GM21390 (cell line): Measurements from ENCODE around the gene TRIM29.

ENCODE experiments used
- ATAC-seq: cut with Tn5 transposase; IDR thresholded peaks from one replicate; pipeline ENCODE4 v1.9.1; 2021; ENCODE audit not compliant: unreplicated experiment

TRIM29 gene

DNA sequence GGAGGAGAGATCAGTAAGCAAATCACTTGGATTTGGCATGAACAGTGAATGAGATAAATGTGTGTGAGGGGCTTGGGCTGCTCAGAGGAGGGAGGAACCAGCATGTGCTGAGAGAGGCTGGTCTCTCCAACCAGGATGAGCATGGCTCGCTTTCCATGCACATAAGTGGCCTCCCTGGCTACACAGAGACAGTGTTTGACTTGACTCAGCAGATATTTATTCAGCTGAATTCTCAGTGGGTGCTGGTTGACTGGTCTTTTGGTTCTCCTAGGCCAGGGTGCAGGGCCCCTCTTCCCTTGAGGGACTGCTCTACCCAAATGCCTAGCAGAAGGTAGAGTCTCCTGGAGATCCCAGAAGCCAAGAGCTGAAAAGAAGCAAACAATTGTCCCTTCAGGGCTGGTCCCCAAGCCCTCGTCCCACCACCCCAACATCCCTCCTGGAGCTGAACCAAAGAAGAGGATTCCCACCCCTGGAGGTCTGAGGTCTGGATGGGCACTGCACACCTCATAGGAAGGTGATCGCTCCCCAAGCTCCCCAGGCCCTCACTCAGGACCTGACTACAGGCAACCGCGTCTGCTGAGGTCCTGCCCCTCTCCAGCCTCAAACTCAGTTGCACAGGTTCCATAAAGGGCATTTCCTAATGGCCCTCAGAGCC lies 3.3 kb upstream of the TRIM29 start:
- no peak for ATAC-seq

DNA sequence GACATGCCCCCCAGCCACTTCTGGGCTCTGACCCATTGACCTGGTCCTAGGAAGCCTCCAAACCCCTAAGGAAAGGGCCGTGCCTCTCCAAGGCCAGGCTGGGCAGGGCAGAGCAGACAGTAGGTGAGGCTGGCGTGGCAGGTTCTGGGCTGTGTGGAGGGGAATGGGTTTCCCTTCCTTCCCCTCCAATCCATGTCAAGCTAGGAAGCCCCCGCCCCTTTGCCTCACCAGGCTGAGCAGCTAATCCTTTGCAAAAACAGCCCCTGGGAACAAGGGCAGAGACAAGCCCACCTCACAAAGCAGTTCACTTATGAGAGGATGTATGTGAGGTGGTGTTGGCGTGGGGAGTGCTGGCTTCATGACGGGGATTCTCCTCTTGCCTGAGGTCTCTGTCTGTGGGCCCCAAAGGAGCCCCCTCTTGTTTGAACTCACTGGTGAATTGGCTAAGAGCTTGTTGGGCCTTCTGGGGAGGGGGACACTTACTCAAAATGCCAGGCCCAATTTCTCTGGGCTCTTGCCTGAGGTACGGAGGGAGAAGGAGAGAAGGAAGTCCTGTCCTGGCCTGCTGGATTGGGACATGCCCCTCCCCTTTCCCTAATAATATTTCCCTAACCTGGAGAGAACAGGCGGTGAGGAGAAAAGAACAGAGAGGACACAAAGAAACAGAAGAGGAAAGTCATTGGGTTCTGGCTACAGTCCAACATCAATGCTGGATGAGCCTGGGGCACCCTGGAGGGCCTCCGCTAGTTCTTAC lies 1.6 kb upstream of the TRIM29 start:
- ATAC-seq: no peak

- ATAC-seq: no peak
Observed at GRCh38 chr11:120137187-120137610, 714 bp downstream of the TRIM29 start.

- ATAC-seq: no peak
Observed at GRCh38 chr11:120136356-120136755, 1.6 kb downstream of the TRIM29 start.

DNA sequence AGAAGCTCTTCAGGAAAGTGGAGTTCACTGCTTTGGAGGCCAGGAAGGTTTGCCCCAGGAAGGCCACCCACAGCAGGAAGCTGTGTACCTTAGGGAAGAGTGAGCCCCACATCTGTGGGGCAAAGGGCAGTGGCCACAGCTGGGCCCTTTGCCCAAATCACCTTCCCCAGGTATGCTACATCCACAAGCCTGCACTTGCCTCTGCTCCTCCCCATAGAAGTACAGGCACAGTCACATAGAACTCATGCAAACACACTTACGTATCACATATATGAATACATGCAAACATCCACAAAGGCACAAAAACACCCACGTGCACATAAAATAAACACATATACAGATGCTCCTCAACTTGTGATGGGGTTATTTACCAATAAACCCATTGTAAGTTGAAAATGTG lies 2.1 kb downstream of the TRIM29 start:
- ATAC-seq: no peak

DNA sequence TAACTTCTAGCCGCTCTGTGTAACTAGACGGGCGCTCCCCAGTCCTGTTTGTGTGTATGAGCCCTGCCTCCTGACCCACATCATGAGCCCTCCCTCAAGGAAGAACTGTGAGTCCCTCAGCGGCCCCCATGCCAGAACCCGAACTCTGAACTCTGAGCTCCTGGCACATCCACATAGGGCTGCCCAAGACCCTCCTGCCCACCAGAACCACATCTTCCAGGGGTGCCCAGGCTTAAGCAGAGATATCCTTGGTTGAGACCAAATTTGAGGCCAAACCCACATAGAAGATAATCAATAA lies 3.0 kb downstream of the TRIM29 start:
- no peak for ATAC-seq

GRCh38 chr11:120134106-120134930 lies 3.6 kb downstream of the TRIM29 start:
- ATAC-seq: no peak

DNA sequence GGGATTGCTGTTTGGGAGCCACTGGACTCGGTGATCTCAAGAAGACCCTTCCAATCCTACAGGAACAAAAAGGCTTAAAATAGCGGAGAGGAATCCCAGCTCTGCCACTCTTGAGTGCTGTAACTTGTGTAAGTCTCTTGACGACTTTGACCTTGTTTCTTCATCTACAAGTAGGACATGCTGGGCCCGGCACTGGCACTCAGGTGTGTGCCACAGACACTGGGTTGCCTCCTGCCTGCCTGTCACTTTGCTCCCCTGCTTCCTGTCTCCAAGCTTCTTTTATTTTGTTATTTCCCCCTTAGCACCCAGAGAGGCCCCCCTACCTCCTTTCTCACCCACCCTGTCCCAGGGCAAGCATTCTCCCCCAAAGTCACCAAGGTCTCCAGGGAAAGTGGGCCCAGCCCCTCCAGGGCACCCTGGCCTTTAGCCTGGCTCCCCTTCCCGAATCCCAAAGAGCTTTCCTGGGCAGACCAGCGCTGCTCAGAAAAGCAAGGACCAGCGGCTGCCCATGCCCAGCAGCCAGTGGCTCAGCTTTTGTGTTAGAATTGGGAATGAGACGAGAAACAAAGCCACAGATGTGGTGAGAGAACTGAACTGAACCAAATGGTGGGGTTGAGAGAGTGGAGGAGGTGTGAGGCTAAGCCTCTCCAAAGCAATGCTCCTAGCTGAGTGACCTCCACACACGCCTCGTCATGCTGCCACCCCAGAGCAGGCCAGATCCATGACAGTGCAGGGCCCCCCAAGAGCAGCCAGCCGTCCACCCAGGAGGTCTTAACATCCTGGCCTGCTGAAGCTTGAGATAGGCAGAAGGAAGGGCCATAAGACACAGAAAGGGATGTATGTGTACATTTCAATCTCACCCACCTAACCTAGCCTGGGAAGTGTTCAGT lies 4.5 kb downstream of the TRIM29 start:
- no peak for ATAC-seq

DNA sequence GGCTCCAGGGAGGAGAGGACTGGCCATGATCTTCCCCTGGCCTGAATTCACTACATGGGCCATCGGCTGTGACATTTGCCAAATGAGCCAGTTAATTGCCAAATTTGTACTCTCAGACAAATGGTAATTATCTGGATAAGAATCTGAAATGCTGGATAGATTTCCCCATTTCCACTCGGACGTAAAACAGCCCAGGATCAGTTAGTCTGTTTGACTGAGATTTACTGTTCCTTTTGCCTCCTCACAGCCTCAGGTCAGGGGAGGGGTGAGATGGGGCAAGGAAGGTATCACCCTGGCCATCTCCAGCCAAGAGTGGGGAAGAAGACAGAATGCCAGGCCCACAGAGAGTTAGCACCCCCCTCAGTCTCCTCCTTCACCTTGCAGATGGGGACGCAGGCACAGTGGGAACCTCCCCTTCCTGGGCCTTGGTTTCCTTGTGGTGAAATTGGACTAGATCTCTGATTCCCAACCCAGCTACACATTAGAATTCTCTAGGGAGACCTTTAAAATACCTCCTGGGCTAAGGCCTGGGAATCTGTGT lies 5.2 kb downstream of the TRIM29 start:
- ATAC-seq: no peak

DNA sequence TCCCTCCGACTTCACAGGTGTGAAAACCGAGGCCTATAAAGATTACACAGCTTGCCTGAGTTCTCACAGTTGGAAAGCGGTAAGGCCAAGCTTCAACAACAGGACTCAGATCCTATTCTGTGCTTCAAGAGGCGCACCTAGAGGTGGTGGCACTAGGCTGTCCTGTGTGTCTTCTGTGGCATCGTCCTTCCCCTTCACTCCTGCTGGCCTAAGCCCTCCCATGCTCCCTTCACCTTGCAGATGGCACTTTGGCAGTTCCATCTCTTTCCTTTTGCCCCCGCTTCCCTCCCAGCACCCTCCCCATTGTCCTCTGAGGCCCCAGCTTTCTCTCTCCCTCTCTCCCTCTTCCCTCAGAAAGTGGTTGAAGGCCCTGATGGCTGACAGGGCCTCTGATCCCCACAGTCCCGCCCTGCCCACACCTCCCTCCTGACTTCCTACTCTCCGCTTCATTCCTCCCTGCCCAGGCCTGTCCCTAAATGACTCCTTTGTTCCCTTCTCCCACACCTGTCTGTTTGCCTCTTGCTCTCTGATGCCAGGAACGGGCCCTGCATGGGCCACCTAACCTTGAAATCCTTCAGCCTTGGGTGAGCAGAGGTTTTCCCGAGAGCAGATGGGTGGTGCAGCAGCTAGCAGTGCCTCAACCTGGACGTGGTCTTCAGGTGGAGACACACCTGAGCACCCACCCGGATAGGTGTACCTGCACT lies 5.8 kb downstream of the TRIM29 start:
- ATAC-seq: no peak

DNA sequence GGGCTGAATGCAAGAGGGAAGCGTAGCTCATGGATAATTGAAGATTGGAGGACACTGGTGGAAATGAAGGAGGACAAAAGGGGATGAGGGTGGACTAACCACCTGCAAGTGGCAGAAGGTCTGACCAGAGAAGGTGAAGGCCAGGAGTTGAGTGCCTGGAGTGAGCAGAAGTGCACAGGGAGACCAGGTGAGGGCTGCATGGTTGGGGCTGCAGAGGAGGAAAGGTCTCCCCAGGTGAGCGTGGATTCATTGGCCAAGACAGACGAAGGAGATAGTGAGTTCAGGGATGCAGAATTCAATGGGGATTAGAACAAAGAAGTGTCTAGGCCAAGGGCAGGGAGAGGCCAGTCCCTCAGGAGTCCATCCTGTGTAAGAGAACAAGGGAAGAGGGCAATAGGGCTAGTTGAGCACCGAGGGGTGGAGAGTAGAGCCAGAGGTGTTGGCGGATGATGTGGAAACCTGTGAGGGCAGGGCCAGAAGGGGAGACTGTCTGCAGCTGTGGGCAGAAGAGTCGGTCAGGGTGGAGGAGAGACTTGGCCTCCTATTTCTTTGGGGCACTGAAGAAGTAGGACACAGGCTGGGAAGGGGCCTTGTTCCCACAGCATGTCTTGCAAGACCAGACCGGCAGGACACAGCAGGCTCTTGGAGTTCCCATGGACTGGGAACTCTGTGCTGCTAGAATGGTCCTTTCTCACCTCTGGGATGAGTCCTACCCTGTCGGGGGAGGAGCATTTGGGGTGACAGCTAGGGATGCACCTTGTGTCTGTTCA lies 6.7 kb downstream of the TRIM29 start:
- ATAC-seq: no peak

- ATAC-seq: no peak
Observed at GRCh38 chr11:120130176-120130980, 7.5 kb downstream of the TRIM29 start.

DNA sequence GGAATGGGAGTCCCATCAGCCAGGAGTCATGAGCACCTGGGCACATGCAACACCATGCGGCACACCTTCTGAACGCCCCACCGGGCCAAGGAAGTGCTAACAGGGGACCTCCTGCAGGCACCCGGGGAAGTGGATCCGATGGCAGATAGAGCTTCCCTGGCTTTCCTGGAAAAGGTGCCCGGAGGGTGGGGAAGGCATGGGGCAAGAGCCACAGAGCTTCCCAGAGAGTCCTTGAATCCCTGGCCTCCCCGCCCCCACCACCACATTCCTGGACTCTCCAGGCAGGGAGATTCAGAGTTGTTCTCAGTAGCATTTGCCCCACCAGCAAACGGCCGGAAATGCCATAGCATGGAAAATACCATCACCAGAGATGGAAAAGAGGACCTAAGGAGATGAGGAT lies 8.3 kb downstream of the TRIM29 start:
- no peak for ATAC-seq

GRCh38 chr11:120128392-120129119 lies 9.4 kb downstream of the TRIM29 start:
- ATAC-seq: no peak

GRCh38 chr11:120127236-120127635 lies 10.7 kb downstream of the TRIM29 start:
- no peak for ATAC-seq

- no peak for ATAC-seq
Observed at GRCh38 chr11:120126620-120127019, 11.3 kb downstream of the TRIM29 start.

- ATAC-seq: no peak
Observed at GRCh38 chr11:120125509-120125908, 12.4 kb downstream of the TRIM29 start.

DNA sequence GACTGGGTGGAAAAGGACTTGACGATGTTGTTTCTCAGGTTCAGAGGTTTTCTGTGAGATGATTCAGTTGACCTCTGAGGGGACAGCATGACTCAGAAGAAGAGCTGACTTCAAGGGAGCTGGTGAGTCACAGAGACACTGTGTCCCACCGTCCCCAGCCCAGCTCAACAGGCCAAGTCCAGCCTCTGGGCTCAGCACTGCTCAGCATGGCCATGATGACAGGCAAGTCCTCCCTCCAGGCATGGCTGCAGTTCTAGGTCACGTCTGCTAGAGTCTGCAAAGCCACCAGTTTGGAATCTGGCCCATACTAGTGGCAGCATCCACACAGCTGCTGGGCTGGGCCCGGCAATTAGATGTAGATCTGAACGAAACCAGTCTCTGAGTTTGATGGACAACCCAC lies 12.9 kb downstream of the TRIM29 start:
- no peak for ATAC-seq
